ENCODE measurements around the gene DRD3. TPM values are rescaled to one million over a fixed set of nuclear protein-coding genes. Genes with fewer than 3 reads are reported as not detected.

DRD3 gene
- total RNA-seq, 2 donors from 2014 or later, result not detected

- Histone ChIP-seq H3K36me3 (replicated peaks in 1 of 2; ENCODE audit: insufficient read depth in 1 of 2, low read depth in 2 of 2) (no peaks in the 10 kb centered on the region), H3K4me1 (no peaks in the 10 kb centered on the region), H3K4me3 (no peak overlapping the region), H3K9me3 (no peaks in the 10 kb centered on the region), H3K27ac (no peak overlapping the region), H3K27me3 (no peaks in the 10 kb centered on the region)
- TF ChIP-seq POLR2A (IDR thresholded peaks at IDR 0.05) (no peak), CTCF (IDR thresholded peaks at IDR 0.05) (no peak)
- ATAC-seq (no peak), DNase-seq (no peak)
- WGBS, 2 donors, result 89 to 92% methylated on average over 8 of the region's 8 CpGs
- intact Hi-C loops (cut with DNase I), result no loop called here
Observed at GRCh38 chr3:114128826-114129225, 50.0 kb downstream of the DRD3 start.

GRCh38 chr3:114128231-114128630 is 50.6 kb downstream of the DRD3 start:
- no peaks in the 10 kb centered on the region for H3K4me1 ChIP-seq
- 71 to 83% methylated on average over 1 of the region's 1 CpG for WGBS, 2 donors

GRCh38 chr3:114127517-114127916 is 51.3 kb downstream of the DRD3 start:
- Histone ChIP-seq H3K4me1 (no peaks in the 10 kb centered on the region), H3K27ac (no peak overlapping the region), H3K27me3 (no peaks in the 10 kb centered on the region), H3K4me3 (no peak overlapping the region), H3K36me3 (replicated peaks in 1 of 2; ENCODE audit: insufficient read depth in 1 of 2, low read depth in 2 of 2) (no peaks in the 10 kb centered on the region), H3K9me3 (no peaks in the 10 kb centered on the region)
- no peak for TF ChIP-seq POLR2A (IDR thresholded peaks at IDR 0.05)
- TF ChIP-seq CTCF (IDR thresholded peaks at IDR 0.05), result no peak
- intact Hi-C loops (cut with DNase I), result no loop called here
- no peak for DNase-seq
- WGBS, 2 donors, result 71 to 77% methylated on average over 3 of the region's 3 CpGs
- ATAC-seq, result no peak

More at GRCh38 chr3:114128231-114128630, 50.6 kb downstream of the DRD3 start:
- H3K9me3 ChIP-seq, result no peaks in the 10 kb centered on the region
- ATAC-seq, result no peak
- H3K27ac ChIP-seq, result no peak overlapping the region
- H3K27me3 ChIP-seq, result no peaks in the 10 kb centered on the region
- intact Hi-C loops (cut with DNase I), result no loop called here
- TF ChIP-seq POLR2A (IDR thresholded peaks at IDR 0.05) (no peak), CTCF (IDR thresholded peaks at IDR 0.05) (no peak)
- no peak overlapping the region for H3K4me3 ChIP-seq
- no peaks in the 10 kb centered on the region for H3K36me3 ChIP-seq (replicated peaks in 1 of 2; ENCODE audit: insufficient read depth in 1 of 2, low read depth in 2 of 2)
- no peak for DNase-seq

- no peaks in the 10 kb centered on the region for H3K4me1 ChIP-seq
- intact Hi-C loops (cut with DNase I), result no loop called here
- no peak for ATAC-seq
- no peak overlapping the region for H3K4me3 ChIP-seq
- H3K27ac ChIP-seq, result no peak overlapping the region
- 27 to 44% methylated on average over 1 of the region's 1 CpG for WGBS, 2 donors
- no peaks in the 10 kb centered on the region for H3K9me3 ChIP-seq
- no peaks in the 10 kb centered on the region for H3K36me3 ChIP-seq (replicated peaks in 1 of 2; ENCODE audit: insufficient read depth in 1 of 2, low read depth in 2 of 2)
- no peak for DNase-seq
- H3K27me3 ChIP-seq, result no peaks in the 10 kb centered on the region
- TF ChIP-seq POLR2A (IDR thresholded peaks at IDR 0.05) (no peak), CTCF (IDR thresholded peaks at IDR 0.05) (no peak)
Observed at GRCh38 chr3:114126461-114126860, 52.4 kb downstream of the DRD3 start.

GRCh38 chr3:114122027-114122709 is 56.7 kb downstream of the DRD3 start:
- ATAC-seq, result peak; percentile 53
- DNase-seq, result peak in 2 of 4 donors; percentile 8
- Histone ChIP-seq H3K4me1 (no peaks in the 10 kb centered on the region), H3K27me3 (no peaks in the 10 kb centered on the region), H3K4me3 (no peak overlapping the region), H3K9me3 (no peaks in the 10 kb centered on the region), H3K36me3 (replicated peaks in 1 of 2; ENCODE audit: insufficient read depth in 1 of 2, low read depth in 2 of 2) (no peaks in the 10 kb centered on the region), H3K27ac (no peak overlapping the region)
- 61 to 63% methylated on average over 4 of the region's 4 CpGs for WGBS, 2 donors
- TF ChIP-seq POLR2A (IDR thresholded peaks at IDR 0.05), result no peak
- no peak for TF ChIP-seq CTCF (IDR thresholded peaks at IDR 0.05)
- intact Hi-C loops (cut with DNase I), result no loop called here

Data from body of pancreas (tissue), 4 donors.